D721Med (cell line): ENCODE measurements around the gene CRACDL.

Experiments used
- DNase-seq: peaks from one replicate; pipeline ENCODE4 v3.0.0; 2011; ENCODE audit warnings: low spot score; ENCODE audit not compliant: insufficient read length
- FAIRE-seq: peaks from 2 replicates; lab custom pipeline; 2011; peaks lifted over from hg19 to GRCh38; lab: Jason Lieb, UNC
- TF ChIP-seq, protein P1 (sequence below): IDR thresholded peaks from 2 replicates; pipeline ENCODE4 v1.5.1; 2012; ENCODE audit warnings: mild to moderate bottlenecking, control low read depth; ENCODE audit not compliant: insufficient read depth; ENCODE audit errors: missing control alignments

The CRACDL gene

DNA sequence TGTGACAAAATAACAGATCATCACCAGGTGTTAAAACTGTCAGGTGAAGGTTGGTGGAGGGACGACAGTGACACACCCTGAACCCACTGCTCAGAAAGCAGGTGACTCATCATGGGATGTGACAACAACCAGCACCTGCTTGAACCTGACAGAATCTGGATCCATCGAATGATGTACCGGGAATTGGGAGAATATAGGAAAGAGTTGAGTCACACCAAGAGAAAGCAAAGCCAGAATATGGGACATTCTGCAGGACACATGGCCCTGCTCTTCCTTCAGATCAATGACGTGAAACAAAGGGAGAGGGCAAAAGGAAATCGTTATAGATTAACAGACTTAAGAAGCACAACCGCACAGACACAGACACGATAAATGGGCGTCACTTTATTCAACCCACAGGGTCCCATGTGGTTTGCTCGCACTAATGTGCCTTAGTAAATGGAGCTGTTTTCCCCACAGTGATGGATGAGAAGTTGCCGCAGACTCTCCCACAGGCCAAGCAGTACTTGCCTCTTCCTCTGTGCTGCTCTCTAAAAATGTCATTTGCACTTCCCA, 100.1 kb downstream of the CRACDL start:
- no peak for DNase-seq
- FAIRE-seq, result no peak
- TF ChIP-seq, protein P1, sequence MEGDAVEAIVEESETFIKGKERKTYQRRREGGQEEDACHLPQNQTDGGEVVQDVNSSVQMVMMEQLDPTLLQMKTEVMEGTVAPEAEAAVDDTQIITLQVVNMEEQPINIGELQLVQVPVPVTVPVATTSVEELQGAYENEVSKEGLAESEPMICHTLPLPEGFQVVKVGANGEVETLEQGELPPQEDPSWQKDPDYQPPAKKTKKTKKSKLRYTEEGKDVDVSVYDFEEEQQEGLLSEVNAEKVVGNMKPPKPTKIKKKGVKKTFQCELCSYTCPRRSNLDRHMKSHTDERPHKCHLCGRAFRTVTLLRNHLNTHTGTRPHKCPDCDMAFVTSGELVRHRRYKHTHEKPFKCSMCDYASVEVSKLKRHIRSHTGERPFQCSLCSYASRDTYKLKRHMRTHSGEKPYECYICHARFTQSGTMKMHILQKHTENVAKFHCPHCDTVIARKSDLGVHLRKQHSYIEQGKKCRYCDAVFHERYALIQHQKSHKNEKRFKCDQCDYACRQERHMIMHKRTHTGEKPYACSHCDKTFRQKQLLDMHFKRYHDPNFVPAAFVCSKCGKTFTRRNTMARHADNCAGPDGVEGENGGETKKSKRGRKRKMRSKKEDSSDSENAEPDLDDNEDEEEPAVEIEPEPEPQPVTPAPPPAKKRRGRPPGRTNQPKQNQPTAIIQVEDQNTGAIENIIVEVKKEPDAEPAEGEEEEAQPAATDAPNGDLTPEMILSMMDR, result no peak

DNA sequence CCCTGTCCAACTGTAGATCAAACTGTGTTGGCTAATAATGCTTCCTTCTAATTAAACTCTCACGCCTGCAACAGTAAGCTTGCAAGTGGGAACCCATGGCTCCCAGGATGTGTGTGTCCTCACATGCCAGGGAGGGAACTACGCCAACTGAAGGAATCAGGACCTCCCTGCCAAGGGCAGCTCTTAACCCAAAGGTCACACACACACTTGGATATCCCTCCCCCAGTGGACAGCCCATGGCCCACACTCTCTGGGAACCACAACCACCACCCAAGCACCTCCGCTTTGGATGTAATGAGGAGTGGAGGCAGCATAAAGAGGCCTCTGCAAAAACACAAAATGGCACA, 102.1 kb downstream of the CRACDL start:
- TF ChIP-seq, protein P1, result no peak
- no peak for FAIRE-seq

DNA sequence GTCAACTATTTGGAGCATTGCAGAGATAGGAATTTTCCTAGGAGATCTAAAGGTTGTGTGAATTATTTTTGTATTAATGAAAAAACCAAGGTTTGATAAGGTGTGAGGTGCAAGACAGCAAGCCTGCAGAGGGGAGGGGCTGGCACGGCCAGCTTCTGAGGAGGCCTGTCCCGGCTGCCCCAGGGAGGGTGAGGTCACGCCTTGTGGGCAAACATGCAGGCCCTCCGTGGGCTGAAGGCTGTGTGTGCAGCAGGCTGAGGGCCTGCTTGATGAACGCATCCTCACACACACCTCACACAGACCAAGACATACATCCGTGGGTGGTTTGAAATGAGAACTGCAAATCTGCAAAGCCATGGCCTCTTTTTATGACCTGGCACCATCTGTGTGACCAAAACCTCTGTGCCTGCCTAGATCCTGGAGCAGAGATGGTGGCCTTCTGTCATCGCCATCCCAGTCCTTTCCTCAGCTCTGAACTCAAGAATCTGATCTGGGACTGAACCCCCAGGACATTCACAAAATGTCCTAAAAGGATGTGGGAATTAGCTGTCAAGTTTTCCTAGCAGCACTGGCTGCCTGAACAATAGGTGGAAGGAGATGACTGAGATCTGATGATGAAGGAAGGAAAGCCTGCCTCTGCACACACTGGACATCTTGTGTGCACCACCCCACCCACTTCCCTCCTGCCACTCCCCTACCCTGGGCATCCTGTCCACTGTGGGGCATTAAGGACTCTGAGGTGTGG, 102.7 kb downstream of the CRACDL start:
- DNase-seq (no peak), FAIRE-seq (no peak)
- TF ChIP-seq, protein P1, result no peak

More for the DNA sequence above, 102.1 kb downstream of the CRACDL start:
- no peak for DNase-seq

DNA sequence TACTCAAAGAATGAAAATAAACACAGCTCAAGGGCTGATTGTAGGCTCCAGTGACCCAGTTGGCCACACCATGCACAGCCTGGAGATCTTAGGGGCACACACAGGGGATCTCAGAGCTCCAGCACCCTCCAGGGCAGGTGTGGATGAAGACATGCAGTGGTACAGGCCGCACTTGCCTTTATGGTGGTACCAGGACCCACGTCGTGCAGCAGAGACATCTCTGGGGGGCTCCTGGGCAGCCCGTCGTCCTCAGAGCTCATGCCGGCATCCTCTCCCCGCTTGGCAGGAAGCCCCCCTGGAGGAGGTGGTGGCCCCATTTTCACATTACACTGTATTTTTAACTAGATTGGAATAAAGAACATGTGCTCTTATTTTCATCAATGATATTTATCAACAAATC, 103.9 kb downstream of the CRACDL start:
- no peak for FAIRE-seq
- TF ChIP-seq, protein P1, result no peak
- no peak for DNase-seq

GRCh38 chr2:98830571-98831145, 105.4 kb downstream of the CRACDL start:
- TF ChIP-seq, protein P1, result no peak
- DNase-seq (no peak), FAIRE-seq (no peak)

- FAIRE-seq, result no peak
- TF ChIP-seq, protein P1, result no peak
- DNase-seq, result no peak
Observed at GRCh38 chr2:98829581-98830270, 106.3 kb downstream of the CRACDL start.
